Measurements from ENCODE around the gene FRMPD3. TPM values are rescaled to one million over a fixed set of nuclear protein-coding genes. Genes with fewer than 3 reads are reported as not detected.

The FRMPD3 gene
- total and polyA plus RNA-seq, 10 of the 15 experiments (the other 5 are each of a cell fraction or from before 2014, with no cell fraction given) = 0.01 to 0.06 (median 0.05) TPM; not detected in 6

DNA sequence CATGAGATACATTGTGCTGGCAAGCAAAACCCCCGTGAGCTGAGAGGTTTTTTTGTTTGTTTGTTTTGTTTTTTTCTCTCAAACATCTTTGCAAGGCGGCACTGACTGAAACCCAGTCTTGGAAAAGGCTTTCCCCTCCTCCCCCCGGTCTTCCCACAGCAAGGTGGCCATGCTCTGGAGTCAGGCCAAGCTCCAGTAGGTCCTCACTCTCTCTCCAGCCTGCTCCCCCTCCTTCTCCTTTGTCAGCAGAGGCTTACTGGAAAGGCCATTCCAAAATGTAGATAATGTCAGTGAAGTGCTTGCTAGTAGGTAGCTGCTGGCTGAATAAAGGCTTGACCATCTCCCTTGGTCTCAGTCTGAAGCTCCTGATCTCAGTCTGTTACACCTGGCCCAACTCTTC lies 32.6 kb downstream of the FRMPD3 start:
- Histone ChIP-seq H3K27me3 (replicated peaks in 1 of 2; ENCODE audit: control insufficient read depth in 2 of 2, insufficient read depth in 2 of 2, low read length in 1 of 2) (no peaks in the 10 kb centered on the region; a peak in 1 of 4 replicates), H3K36me3 (ENCODE audit: control insufficient read depth in 2 of 2, insufficient read depth in 2 of 2, low read length in 1 of 2) (no peaks in the 10 kb centered on the region), H4K20me1 (ENCODE audit: control insufficient read depth, insufficient read depth) (no peaks in the 10 kb centered on the region; the same call in 1 of the 2 replicates), H3K79me2 (ENCODE audit: control insufficient read depth, insufficient read depth, low read length) (no peaks in the 10 kb centered on the region), H3K27ac (ENCODE audit: control insufficient read depth, insufficient read depth) (no peak overlapping the region), H3K4me2 (ENCODE audit: control insufficient read depth, insufficient read depth) (no peak overlapping the region), H3K9ac (ENCODE audit: control insufficient read depth, insufficient read depth, low read length) (no peak overlapping the region), H3K4me1 (ENCODE audit: control insufficient read depth, insufficient read depth, low read length) (no peaks in the 10 kb centered on the region), H3K4me3 (no peak overlapping the region), H3K9me3 (replicated peaks; ENCODE audit: control insufficient read depth, insufficient read depth, low read length) (no peaks in the 10 kb centered on the region), H2AFZ (ENCODE audit: control insufficient read depth, low read depth, low read length) (no peak overlapping the region)
- CTCF ChIA-PET = no interaction called here
- RAD21 ChIA-PET (ENCODE audit: unreplicated experiment) = interaction anchor here (0.6 kb wide), 1 partner anchor 411 kb away, joined by 3 read pairs; no protein-coding TSS in a partner anchor
- ATAC-seq (no peak), FAIRE-seq (no peak), DNase-seq (ENCODE audit: low read depth, low spot score) (no peak)
- WGBS (ENCODE audit: insufficient coverage, insufficient replicate concordance, low lambda C conversion rate, missing lambda C conversion rate) = 4% methylated on average over 3 of the region's 3 CpGs
- TF ChIP-seq CHD2 (IDR thresholded peaks at IDR 0.05; ENCODE audit: borderline replicate concordance, low read depth, low read length) = no peak
- TF ChIP-seq EGR1 (IDR thresholded peaks at IDR 0.05; ENCODE audit: borderline replicate concordance in 1 of 2, low read depth in 2 of 2, low read length in 2 of 2) = no peak
- TF ChIP-seq, protein P1, sequence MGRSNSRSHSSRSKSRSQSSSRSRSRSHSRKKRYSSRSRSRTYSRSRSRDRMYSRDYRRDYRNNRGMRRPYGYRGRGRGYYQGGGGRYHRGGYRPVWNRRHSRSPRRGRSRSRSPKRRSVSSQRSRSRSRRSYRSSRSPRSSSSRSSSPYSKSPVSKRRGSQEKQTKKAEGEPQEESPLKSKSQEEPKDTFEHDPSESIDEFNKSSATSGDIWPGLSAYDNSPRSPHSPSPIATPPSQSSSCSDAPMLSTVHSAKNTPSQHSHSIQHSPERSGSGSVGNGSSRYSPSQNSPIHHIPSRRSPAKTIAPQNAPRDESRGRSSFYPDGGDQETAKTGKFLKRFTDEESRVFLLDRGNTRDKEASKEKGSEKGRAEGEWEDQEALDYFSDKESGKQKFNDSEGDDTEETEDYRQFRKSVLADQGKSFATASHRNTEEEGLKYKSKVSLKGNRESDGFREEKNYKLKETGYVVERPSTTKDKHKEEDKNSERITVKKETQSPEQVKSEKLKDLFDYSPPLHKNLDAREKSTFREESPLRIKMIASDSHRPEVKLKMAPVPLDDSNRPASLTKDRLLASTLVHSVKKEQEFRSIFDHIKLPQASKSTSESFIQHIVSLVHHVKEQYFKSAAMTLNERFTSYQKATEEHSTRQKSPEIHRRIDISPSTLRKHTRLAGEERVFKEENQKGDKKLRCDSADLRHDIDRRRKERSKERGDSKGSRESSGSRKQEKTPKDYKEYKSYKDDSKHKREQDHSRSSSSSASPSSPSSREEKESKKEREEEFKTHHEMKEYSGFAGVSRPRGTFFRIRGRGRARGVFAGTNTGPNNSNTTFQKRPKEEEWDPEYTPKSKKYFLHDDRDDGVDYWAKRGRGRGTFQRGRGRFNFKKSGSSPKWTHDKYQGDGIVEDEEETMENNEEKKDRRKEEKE (IDR thresholded peaks at IDR 0.05) = no peak
- TF ChIP-seq NFXL1 (IDR thresholded peaks at IDR 0.05; ENCODE audit: borderline replicate concordance) = no peak
- no peak for TF ChIP-seq SMC3 (IDR thresholded peaks at IDR 0.05; ENCODE audit: borderline replicate concordance, low read length)
- TF ChIP-seq, protein P2, sequence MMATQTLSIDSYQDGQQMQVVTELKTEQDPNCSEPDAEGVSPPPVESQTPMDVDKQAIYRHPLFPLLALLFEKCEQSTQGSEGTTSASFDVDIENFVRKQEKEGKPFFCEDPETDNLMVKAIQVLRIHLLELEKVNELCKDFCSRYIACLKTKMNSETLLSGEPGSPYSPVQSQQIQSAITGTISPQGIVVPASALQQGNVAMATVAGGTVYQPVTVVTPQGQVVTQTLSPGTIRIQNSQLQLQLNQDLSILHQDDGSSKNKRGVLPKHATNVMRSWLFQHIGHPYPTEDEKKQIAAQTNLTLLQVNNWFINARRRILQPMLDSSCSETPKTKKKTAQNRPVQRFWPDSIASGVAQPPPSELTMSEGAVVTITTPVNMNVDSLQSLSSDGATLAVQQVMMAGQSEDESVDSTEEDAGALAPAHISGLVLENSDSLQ (IDR thresholded peaks at IDR 0.05) = no peak
- TF ChIP-seq NFIC (IDR thresholded peaks at IDR 0.05; ENCODE audit: low read depth, low read length) = no peak
- TF ChIP-seq ZNF622 (IDR thresholded peaks at IDR 0.05) = no peak
- TF ChIP-seq FOXK2 (IDR thresholded peaks at IDR 0.05) = no peak
- TF ChIP-seq, protein P3, sequence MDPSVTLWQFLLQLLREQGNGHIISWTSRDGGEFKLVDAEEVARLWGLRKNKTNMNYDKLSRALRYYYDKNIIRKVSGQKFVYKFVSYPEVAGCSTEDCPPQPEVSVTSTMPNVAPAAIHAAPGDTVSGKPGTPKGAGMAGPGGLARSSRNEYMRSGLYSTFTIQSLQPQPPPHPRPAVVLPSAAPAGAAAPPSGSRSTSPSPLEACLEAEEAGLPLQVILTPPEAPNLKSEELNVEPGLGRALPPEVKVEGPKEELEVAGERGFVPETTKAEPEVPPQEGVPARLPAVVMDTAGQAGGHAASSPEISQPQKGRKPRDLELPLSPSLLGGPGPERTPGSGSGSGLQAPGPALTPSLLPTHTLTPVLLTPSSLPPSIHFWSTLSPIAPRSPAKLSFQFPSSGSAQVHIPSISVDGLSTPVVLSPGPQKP (IDR thresholded peaks at IDR 0.05; ENCODE audit: low read depth, low read length) = no peak
- TF ChIP-seq BMI1 (IDR thresholded peaks at IDR 0.05; ENCODE audit: borderline replicate concordance) = no peak
- no peak for TF ChIP-seq SREBF1 (IDR thresholded peaks at IDR 0.05; ENCODE audit: low read length)
- TF ChIP-seq WRNIP1 (IDR thresholded peaks at IDR 0.05; ENCODE audit: borderline replicate concordance, low read depth, low read length) = no peak
- TF ChIP-seq PML (IDR thresholded peaks at IDR 0.05; ENCODE audit: low read length) = no peak
- SMC1A ChIA-PET (ENCODE audit: uncharacterized antibody, unreplicated experiment) = no interaction called here
- BruUV-seq (replicated peaks) = no TSS peak
- POLR2A ChIA-PET = no interaction called here
- in situ Hi-C loops (cut with MboI) = no loop called here
- intact Hi-C loops (cut with micrococcal nuclease; ENCODE audit: unreplicated experiment) = no loop called here
